Esophagus muscularis mucosa (tissue), 4 donors: ENCODE results near the gene UPK3BL2.
"Not testable (repeated sequence)": the region's sequence is repeated elsewhere in the genome, so short reads cannot be mapped to it uniquely, and the experiment has no call there.

Source experiments
- EP300 ChIP-seq: sonication (generic); formaldehyde crosslinking; IDR thresholded peaks from one replicate; pipeline ENCODE4 v1.6.1; 2017; ENCODE audit warnings: antibody characterized with exemption
- POLR2A ChIP-seq: fragments of 450-650 bp; IDR thresholded peaks from one replicate; pipeline ENCODE4 v1.6.1; 2017; ENCODE audit warnings: antibody characterized with exemption, moderate library complexity, mild to moderate bottlenecking, low read depth
- POLR2AphosphoS5 ChIP-seq, 2 donors: sonication (generic); formaldehyde crosslinking; IDR thresholded peaks; one replicate each; pipeline ENCODE4 v1.6.1; 2017; ENCODE audit warnings: antibody characterized with exemption in 2 of 2
- TF ChIP-seq, protein P1 (sequence below), 3 experiments: fragments of 200-600 bp in 2 of 3; fragments of 450-650 bp in 1 of 3; sonication (generic) in 2 of 3; IDR thresholded peaks; one replicate each; pipeline ENCODE4 v1.5.1; 2017 to 2019; ENCODE audit warnings: antibody characterized with exemption in 3 of 3, mild to moderate bottlenecking in 2 of 3, moderate library complexity in 1 of 3

DNA sequence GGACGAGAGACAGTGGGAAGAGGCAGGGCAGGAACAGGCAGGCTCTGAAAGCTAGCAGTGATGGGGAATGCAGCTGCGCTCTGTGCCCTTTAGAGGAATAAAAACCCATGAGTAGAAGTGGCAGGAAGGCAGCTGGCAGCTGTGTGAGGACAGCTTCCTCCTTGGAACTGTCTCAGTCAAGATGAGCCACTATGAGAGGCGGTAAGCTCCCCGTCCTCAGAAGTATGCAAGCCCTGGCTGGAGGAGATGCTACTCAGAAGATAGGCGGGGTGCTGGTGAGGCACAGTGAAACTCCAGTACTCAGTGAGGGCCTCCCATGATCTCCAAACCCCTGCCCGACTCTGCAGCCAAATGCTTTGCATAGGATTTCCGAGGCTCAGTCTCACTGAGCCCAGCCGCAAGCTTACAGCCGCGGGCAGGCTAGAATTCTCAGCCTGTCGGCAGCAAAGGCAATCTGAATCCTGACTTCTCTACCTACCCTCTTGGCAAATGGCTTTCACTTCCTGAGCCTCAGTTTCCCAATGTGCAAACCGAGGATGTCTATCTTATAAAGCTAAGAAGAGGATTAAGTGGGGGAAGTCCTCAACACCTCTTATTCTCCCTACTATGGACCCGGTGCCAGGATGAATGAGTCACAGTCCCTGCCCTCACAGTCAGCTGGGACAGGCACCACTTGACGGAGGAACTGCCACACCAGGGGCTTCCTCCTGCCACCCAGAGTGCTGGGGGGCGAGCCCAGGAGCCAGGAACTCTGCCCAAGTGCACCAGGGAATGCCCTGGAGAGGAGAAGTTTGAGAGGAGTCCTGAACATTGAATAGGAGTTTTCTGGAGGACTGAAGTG, 28.4 kb downstream of the UPK3BL2 start:
- TF ChIP-seq, protein P1, sequence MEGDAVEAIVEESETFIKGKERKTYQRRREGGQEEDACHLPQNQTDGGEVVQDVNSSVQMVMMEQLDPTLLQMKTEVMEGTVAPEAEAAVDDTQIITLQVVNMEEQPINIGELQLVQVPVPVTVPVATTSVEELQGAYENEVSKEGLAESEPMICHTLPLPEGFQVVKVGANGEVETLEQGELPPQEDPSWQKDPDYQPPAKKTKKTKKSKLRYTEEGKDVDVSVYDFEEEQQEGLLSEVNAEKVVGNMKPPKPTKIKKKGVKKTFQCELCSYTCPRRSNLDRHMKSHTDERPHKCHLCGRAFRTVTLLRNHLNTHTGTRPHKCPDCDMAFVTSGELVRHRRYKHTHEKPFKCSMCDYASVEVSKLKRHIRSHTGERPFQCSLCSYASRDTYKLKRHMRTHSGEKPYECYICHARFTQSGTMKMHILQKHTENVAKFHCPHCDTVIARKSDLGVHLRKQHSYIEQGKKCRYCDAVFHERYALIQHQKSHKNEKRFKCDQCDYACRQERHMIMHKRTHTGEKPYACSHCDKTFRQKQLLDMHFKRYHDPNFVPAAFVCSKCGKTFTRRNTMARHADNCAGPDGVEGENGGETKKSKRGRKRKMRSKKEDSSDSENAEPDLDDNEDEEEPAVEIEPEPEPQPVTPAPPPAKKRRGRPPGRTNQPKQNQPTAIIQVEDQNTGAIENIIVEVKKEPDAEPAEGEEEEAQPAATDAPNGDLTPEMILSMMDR (IDR thresholded peaks at IDR 0.05) = not testable (repeated sequence)
- not testable (repeated sequence) for TF ChIP-seq POLR2A; POLR2AphosphoS5 (IDR thresholded peaks at IDR 0.05); EP300
